MM.1S (cell line): ENCODE results near the gene MBD4.

Experiments used
- EZH2 ChIP-seq: fragments of 300-600 bp; sonication (generic); optimal IDR thresholded peaks from 2 replicates; pipeline ENCODE3; 2017; ENCODE audit warnings: low read depth, mild to moderate bottlenecking, antibody characterized with exemption, low read length, mixed read lengths
- EZH2phosphoT487 ChIP-seq: fragments of 300-600 bp; sonication (generic); IDR thresholded peaks from 2 replicates; pipeline ENCODE4 v1.6.1; 2018; ENCODE audit warnings: antibody characterized with exemption, low read length

GRCh38 chr3:129442947-129443346 is 3.2 kb upstream of the MBD4 start:
- no peak for TF ChIP-seq EZH2
- no peak for TF ChIP-seq EZH2phosphoT487
